GM19239 (cell line): ENCODE data around the gene SEC23A.
"Not testable (repeated sequence)": the region's sequence is repeated elsewhere in the genome, so short reads cannot be mapped to it uniquely, and the experiment has no call there.

ENCODE experiments used
- DNase-seq: peaks from one replicate; pipeline ENCODE4 v3.0.0; 2011; ENCODE audit warnings: low spot score; ENCODE audit not compliant: insufficient read length
- FAIRE-seq: peaks from 2 replicates; lab custom pipeline; 2011; peaks lifted over from hg19 to GRCh38; lab: Jason Lieb, UNC

The SEC23A gene

GRCh38 chr14:39102969-39103957 lies at the start of gene SEC23A:
TSS of gene SEC23A (minus strand) at chr14:39103235. CDS start at chr14:39096118, 7,117 bp downstream.
- DNase-seq, result peak; percentile 64
- peak; percentile 79 for FAIRE-seq

GRCh38 chr14:39145266-39145966 lies 42.4 kb upstream of the SEC23A start:
- DNase-seq (no peak), FAIRE-seq (no peak)

GRCh38 chr14:39143226-39143625 lies 40.2 kb upstream of the SEC23A start:
- DNase-seq, FAIRE-seq: not testable (repeated sequence)

GRCh38 chr14:39141623-39142022 lies 38.6 kb upstream of the SEC23A start:
- FAIRE-seq, DNase-seq: not testable (repeated sequence)

- FAIRE-seq (no peak), DNase-seq (no peak)
Observed at GRCh38 chr14:39140170-39140569, 37.1 kb upstream of the SEC23A start.

- DNase-seq (no peak), FAIRE-seq (no peak)
Observed at GRCh38 chr14:39138440-39138839, 35.4 kb upstream of the SEC23A start.

GRCh38 chr14:39137835-39138234 lies 34.8 kb upstream of the SEC23A start:
- not testable (repeated sequence) for FAIRE-seq, DNase-seq

GRCh38 chr14:39122330-39123138 lies 19.5 kb upstream of the SEC23A start:
- FAIRE-seq, result no peak
- DNase-seq, result no peak

- peak; percentile 96 for FAIRE-seq
- DNase-seq, result peak; percentile 73
Observed at GRCh38 chr14:39114073-39114838, 11.2 kb upstream of the SEC23A start, which contains the start of gene GEMIN2. TSS of gene GEMIN2 (plus strand) at chr14:39114323. CDS start at chr14:39114339, 16 bp downstream.

GRCh38 chr14:39113685-39114072 lies 10.6 kb upstream of the SEC23A start:
- peak; percentile 28 for FAIRE-seq
- DNase-seq, result no peak

- no peak for FAIRE-seq
Observed at GRCh38 chr14:39109893-39110715, 7.1 kb upstream of the SEC23A start.

GRCh38 chr14:39108791-39109190 lies 5.8 kb upstream of the SEC23A start:
- DNase-seq (no peak), FAIRE-seq (no peak)

More at GRCh38 chr14:39109893-39110715, 7.1 kb upstream of the SEC23A start:
- no peak for DNase-seq

GRCh38 chr14:39107591-39107996 lies 4.6 kb upstream of the SEC23A start:
- DNase-seq, result no peak
- FAIRE-seq, result peak; percentile 39

GRCh38 chr14:39104078-39104801 lies 1.2 kb upstream of the SEC23A start:
- not testable (repeated sequence) for DNase-seq, FAIRE-seq

GRCh38 chr14:39102265-39102968 lies 618 bp downstream of the SEC23A start:
- no peak for FAIRE-seq
- DNase-seq, result no peak

- DNase-seq (no peak), FAIRE-seq (no peak)
Observed at GRCh38 chr14:39099748-39100147, 3.3 kb downstream of the SEC23A start.

- not testable (repeated sequence) for DNase-seq, FAIRE-seq
Observed at GRCh38 chr14:39099215-39099614, 3.8 kb downstream of the SEC23A start.
